K562 (cell line): ENCODE results near the gene ARHGEF6. TPM values are rescaled to one million over a fixed set of nuclear protein-coding genes. Genes with fewer than 3 reads are reported as not detected.

Experiments used
- GTF2F1 ChIP-seq: IDR thresholded peaks from 2 replicates; pipeline ENCODE4 v1.6.1; 2011; ENCODE audit warnings: low read depth, low read length, improper control_type of control experiment
- HNRNPL ChIP-seq: fragments of 200-400 bp; formaldehyde crosslinking; IDR thresholded peaks from 2 replicates; pipeline ENCODE4 v1.6.1; 2017; ENCODE audit warnings: low read depth, mild to moderate bottlenecking, low read length
- ILK ChIP-seq: fragments of 450-650 bp; IDR thresholded peaks from 2 replicates; pipeline ENCODE4 v1.6.1; 2016; ENCODE audit warnings: missing genetic modification characterization, low read depth, mild to moderate bottlenecking, missing compliant biosample characterization, moderate library complexity, borderline replicate concordance
- SRSF7 ChIP-seq: fragments of 200-400 bp; formaldehyde crosslinking; optimal IDR thresholded peaks from 2 replicates; pipeline ENCODE3; 2017; ENCODE audit warnings: mild to moderate bottlenecking, low read depth, low read length
- ZNF583 ChIP-seq: fragments of 250-450 bp; sonication (Bioruptor Pico); IDR thresholded peaks from 2 replicates; pipeline ENCODE4 v1.4.0; 2020
- polyA plus RNA-seq, 8 experiments: library from polyadenylated mRNA; depleted of rRNA in 4 of 8; stranded (reverse) in 5 of 8; unstranded in 3 of 8; fragments of >200 nt; fragmentation: Nextera tagmentation in 2 of 8; fragmentation: Illumina TruSeq in 1 of 8; extraction: Ambion mirVana in 2 of 8; extraction: Trizol in 1 of 8; gene quantifications; 2 replicates each; pipeline versions ENCODE4 v1.2.1 to v1.2.3, GENCODE V29; 2011 to 2014; ENCODE audit warnings: inconsistent platforms in 1 of 8, missing spikeins in 1 of 8
- total RNA-seq, 7 experiments: library from RNA; depleted of rRNA in 6 of 7; stranded (reverse); fragments of >200 nt in 6 of 7; fragmentation: Illumina TruSeq in 2 of 7; extraction: Trizol in 2 of 7; gene quantifications; 2 replicates each; pipeline versions ENCODE4 v1.2.1 to v1.2.3, GENCODE V29; 2011 to 2021; ENCODE audit warnings: low replicate concordance in 1 of 7
- TF ChIP-seq, protein P1 (sequence below): fragments of 450-650 bp; IDR thresholded peaks from 2 replicates; pipeline ENCODE4 v1.6.1; 2017; ENCODE audit warnings: antibody characterized with exemption, mild to moderate bottlenecking
- TF ChIP-seq, protein P2 (sequence below): fragments of 450-650 bp; IDR thresholded peaks from one replicate; pipeline ENCODE4 v1.6.1; 2018; ENCODE audit warnings: mild to moderate bottlenecking, moderate library complexity; ENCODE audit not compliant: partially characterized antibody

Gene ARHGEF6
- total and polyA plus RNA-seq, 9 of the 15 experiments (the other 6 are each of a cell fraction or from before 2014, with no cell fraction given) = 2.9 to 22.1 (median 13.3) TPM

DNA sequence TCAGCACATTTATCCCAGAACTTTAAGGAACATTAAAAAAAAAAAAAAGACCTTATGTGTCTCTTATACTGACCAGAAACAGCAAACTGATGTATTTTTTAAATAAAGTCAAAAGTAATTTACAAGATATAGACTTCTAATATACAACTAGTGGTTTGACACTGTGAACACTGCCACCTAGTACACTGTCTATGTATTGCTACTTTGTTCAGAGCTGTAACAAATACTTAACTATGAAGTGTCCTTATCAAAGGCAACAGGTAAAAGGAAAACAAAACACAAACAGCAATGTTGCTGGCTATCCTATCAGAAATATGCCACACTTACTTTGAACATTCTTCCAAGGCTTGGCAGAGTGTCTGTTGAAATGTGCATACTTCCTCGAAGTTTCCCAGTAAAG is 72.4 kb downstream of the ARHGEF6 start (continued):
- no peak for TF ChIP-seq ILK (tag)
- no peak for TF ChIP-seq HNRNPL
- no peak for TF ChIP-seq GTF2F1
- TF ChIP-seq, protein P1, sequence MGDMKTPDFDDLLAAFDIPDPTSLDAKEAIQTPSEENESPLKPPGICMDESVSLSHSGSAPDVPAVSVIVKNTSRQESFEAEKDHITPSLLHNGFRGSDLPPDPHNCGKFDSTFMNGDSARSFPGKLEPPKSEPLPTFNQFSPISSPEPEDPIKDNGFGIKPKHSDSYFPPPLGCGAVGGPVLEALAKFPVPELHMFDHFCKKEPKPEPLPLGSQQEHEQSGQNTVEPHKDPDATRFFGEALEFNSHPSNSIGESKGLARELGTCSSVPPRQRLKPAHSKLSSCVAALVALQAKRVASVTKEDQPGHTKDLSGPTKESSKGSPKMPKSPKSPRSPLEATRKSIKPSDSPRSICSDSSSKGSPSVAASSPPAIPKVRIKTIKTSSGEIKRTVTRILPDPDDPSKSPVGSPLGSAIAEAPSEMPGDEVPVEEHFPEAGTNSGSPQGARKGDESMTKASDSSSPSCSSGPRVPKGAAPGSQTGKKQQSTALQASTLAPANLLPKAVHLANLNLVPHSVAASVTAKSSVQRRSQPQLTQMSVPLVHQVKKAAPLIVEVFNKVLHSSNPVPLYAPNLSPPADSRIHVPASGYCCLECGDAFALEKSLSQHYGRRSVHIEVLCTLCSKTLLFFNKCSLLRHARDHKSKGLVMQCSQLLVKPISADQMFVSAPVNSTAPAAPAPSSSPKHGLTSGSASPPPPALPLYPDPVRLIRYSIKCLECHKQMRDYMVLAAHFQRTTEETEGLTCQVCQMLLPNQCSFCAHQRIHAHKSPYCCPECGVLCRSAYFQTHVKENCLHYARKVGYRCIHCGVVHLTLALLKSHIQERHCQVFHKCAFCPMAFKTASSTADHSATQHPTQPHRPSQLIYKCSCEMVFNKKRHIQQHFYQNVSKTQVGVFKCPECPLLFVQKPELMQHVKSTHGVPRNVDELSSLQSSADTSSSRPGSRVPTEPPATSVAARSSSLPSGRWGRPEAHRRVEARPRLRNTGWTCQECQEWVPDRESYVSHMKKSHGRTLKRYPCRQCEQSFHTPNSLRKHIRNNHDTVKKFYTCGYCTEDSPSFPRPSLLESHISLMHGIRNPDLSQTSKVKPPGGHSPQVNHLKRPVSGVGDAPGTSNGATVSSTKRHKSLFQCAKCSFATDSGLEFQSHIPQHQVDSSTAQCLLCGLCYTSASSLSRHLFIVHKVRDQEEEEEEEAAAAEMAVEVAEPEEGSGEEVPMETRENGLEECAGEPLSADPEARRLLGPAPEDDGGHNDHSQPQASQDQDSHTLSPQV = no peak
- TF ChIP-seq, protein P2, sequence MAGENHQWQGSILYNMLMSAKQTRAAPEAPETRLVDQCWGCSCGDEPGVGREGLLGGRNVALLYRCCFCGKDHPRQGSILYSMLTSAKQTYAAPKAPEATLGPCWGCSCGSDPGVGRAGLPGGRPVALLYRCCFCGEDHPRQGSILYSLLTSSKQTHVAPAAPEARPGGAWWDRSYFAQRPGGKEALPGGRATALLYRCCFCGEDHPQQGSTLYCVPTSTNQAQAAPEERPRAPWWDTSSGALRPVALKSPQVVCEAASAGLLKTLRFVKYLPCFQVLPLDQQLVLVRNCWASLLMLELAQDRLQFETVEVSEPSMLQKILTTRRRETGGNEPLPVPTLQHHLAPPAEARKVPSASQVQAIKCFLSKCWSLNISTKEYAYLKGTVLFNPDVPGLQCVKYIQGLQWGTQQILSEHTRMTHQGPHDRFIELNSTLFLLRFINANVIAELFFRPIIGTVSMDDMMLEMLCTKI = no peak
- TF ChIP-seq ZNF583 = no peak
- TF ChIP-seq SRSF7 = no peak
